GM12891 (cell line): ENCODE results near the gene PLEKHS1. TPM values are rescaled to one million over a fixed set of nuclear protein-coding genes. Genes with fewer than 3 reads are reported as not detected.

ENCODE experiments used
- DNase-seq: peaks from one replicate; pipeline ENCODE4 v3.0.0; 2011; ENCODE audit warnings: low spot score; ENCODE audit not compliant: insufficient read length
- FAIRE-seq: peaks from 2 replicates; lab custom pipeline; 2011; peaks lifted over from hg19 to GRCh38; lab: Jason Lieb, UNC
- PAX5 ChIP-seq: IDR thresholded peaks from 2 replicates; pipeline ENCODE4 v1.6.1; 2011; ENCODE audit warnings: low read length, moderate library complexity, mild to moderate bottlenecking; ENCODE audit not compliant: insufficient read depth, severe bottlenecking
- POLR2A ChIP-seq: IDR thresholded peaks from 2 replicates; pipeline ENCODE4 v1.6.1; 2011; ENCODE audit warnings: low read depth, low read length, control low read depth
- POLR2AphosphoS5 ChIP-seq: IDR thresholded peaks from 2 replicates; pipeline ENCODE4 v1.6.1; 2011; ENCODE audit warnings: low read depth, low read length, control low read depth
- POU2F2 ChIP-seq: IDR thresholded peaks from 2 replicates; pipeline ENCODE4 v1.6.1; 2011; ENCODE audit warnings: low read depth, mild to moderate bottlenecking, control low read depth, low read length, moderate library complexity
- SPI1 ChIP-seq: IDR thresholded peaks from 2 replicates; pipeline ENCODE4 v1.6.1; 2011; ENCODE audit warnings: low read depth, low read length, control low read depth
- TAF1 ChIP-seq: IDR thresholded peaks from 2 replicates; pipeline ENCODE4 v1.6.1; 2011; ENCODE audit warnings: low read depth, low read length, control low read depth
- polyA plus RNA-seq: library from polyadenylated mRNA; unstranded; fragments of >200 nt; gene quantifications from one replicate; pipeline ENCODE4 v1.2.1, GENCODE V29; 2012; ENCODE audit warnings: low read depth, missing spikeins, inconsistent platforms; ENCODE audit not compliant: missing spikeins

The PLEKHS1 gene
- not detected for polyA plus RNA-seq

GRCh38 chr10:113751181-113751732 is at the start of gene PLEKHS1:
PLEKHS1 (plus strand) TSS chr10:113751682; CDS start chr10:113755278, 3,596 bp downstream.
- no peak for FAIRE-seq
- TF ChIP-seq POU2F2 (no peak), SPI1 (no peak)
- DNase-seq: no peak

- TF ChIP-seq POLR2AphosphoS5 (no peak), POLR2A (no peak), SPI1 (no peak), POU2F2 (no peak), PAX5 (no peak), TAF1 (no peak)
- DNase-seq: no peak
- no peak for FAIRE-seq
Observed at GRCh38 chr10:113704637-113705343, 46.7 kb upstream of the PLEKHS1 start.

- TF ChIP-seq POU2F2 (no peak), SPI1 (no peak), POLR2A (no peak), PAX5 (no peak), TAF1 (no peak), POLR2AphosphoS5 (no peak)
- no peak for FAIRE-seq
- DNase-seq: no peak
Observed at GRCh38 chr10:113705344-113705652, 46.2 kb upstream of the PLEKHS1 start.

GRCh38 chr10:113706623-113707022 is 44.9 kb upstream of the PLEKHS1 start:
- no peak for DNase-seq
- TF ChIP-seq PAX5: no peak
- no peak for TF ChIP-seq POU2F2
- TF ChIP-seq SPI1: no peak
- no peak for TF ChIP-seq TAF1
- no peak for TF ChIP-seq POLR2AphosphoS5
- TF ChIP-seq POLR2A: no peak
- no peak for FAIRE-seq

- TF ChIP-seq SPI1: peak; percentile 61
- no peak for TF ChIP-seq POU2F2
- TF ChIP-seq POLR2A: no peak
- FAIRE-seq (no peak), DNase-seq (no peak)
Observed at GRCh38 chr10:113708640-113709039, 42.8 kb upstream of the PLEKHS1 start.

GRCh38 chr10:113709221-113709838 is 42.2 kb upstream of the PLEKHS1 start:
- DNase-seq: no peak
- TF ChIP-seq PAX5 (no peak), SPI1 (no peak), POLR2AphosphoS5 (no peak), POLR2A (no peak), POU2F2 (no peak), TAF1 (no peak)
- FAIRE-seq: no peak

- DNase-seq (no peak), FAIRE-seq (no peak)
- no peak for TF ChIP-seq POU2F2
- TF ChIP-seq POLR2AphosphoS5: no peak
- no peak for TF ChIP-seq TAF1
- TF ChIP-seq POLR2A: no peak
- TF ChIP-seq PAX5: no peak
- TF ChIP-seq SPI1: no peak
Observed at GRCh38 chr10:113711142-113711541, 40.3 kb upstream of the PLEKHS1 start.

GRCh38 chr10:113712024-113712423 is 39.5 kb upstream of the PLEKHS1 start:
- no peak for DNase-seq
- TF ChIP-seq POLR2A: no peak
- no peak for TF ChIP-seq TAF1
- no peak for TF ChIP-seq POU2F2
- no peak for TF ChIP-seq POLR2AphosphoS5
- no peak for TF ChIP-seq PAX5
- TF ChIP-seq SPI1: no peak
- no peak for FAIRE-seq

GRCh38 chr10:113712755-113713639 is 38.5 kb upstream of the PLEKHS1 start:
- no peak for TF ChIP-seq POLR2AphosphoS5
- TF ChIP-seq TAF1: no peak
- TF ChIP-seq SPI1: no peak
- no peak for TF ChIP-seq POLR2A
- no peak for TF ChIP-seq PAX5
- no peak for TF ChIP-seq POU2F2
- FAIRE-seq (no peak), DNase-seq (no peak)
